SK-N-SH treated with all-trans-retinoic acid at 6 μM for 48 hours (cell line): ENCODE data around the gene CCND2.

Experiments used
- ATAC-seq: fragments of 200-7000 bp; cut with Tn5 transposase; 3 replicates; pipeline ENCODE4 v1.9.1; 2020; ENCODE audit warnings: mild to moderate bottlenecking, moderate library complexity
- ARNTL ChIP-seq: fragments of 450-650 bp; formaldehyde crosslinking; IDR thresholded peaks from 2 replicates; pipeline ENCODE4 v1.5.0; 2020; ENCODE audit warnings: low read depth, mild to moderate bottlenecking, moderate library complexity, borderline replicate concordance
- BACH2 ChIP-seq: fragments of 250-450 bp; sonication (Bioruptor Pico); IDR thresholded peaks from 2 replicates; pipeline ENCODE4 v1.9.0; 2021; ENCODE audit warnings: mild to moderate bottlenecking, borderline replicate concordance
- CREB5 ChIP-seq: fragments of 250-450 bp; sonication (Bioruptor Pico); IDR thresholded peaks from 2 replicates; pipeline ENCODE4 v1.5.1; 2020; ENCODE audit warnings: low read depth, mild to moderate bottlenecking, moderate library complexity
- CSDC2 ChIP-seq: fragments of 250-450 bp; sonication (Bioruptor Pico); IDR thresholded peaks from 2 replicates; pipeline ENCODE4 v1.5.0; 2020; ENCODE audit warnings: mild to moderate bottlenecking, moderate library complexity
- CSRNP3 ChIP-seq: fragments of 250-450 bp; sonication (Bioruptor Pico); IDR thresholded peaks from 2 replicates; pipeline ENCODE4 v1.5.1; 2021; ENCODE audit warnings: mild to moderate bottlenecking, moderate library complexity
- ESRRG ChIP-seq: fragments of 250-450 bp; sonication (Bioruptor Pico); IDR thresholded peaks from 2 replicates; pipeline ENCODE4 v1.6.1; 2021; ENCODE audit warnings: mild to moderate bottlenecking
- GLIS3 ChIP-seq: fragments of 250-450 bp; sonication (Bioruptor Pico); IDR thresholded peaks from 2 replicates; pipeline ENCODE4 v1.5.0; 2020; ENCODE audit warnings: mild to moderate bottlenecking, moderate library complexity
- ISL1 ChIP-seq: fragments of 250-450 bp; sonication (Bioruptor Pico); IDR thresholded peaks from 2 replicates; pipeline ENCODE4 v2.1.2; 2022; ENCODE audit warnings: mild to moderate bottlenecking, moderate library complexity
- OSR1 ChIP-seq: fragments of 250-450 bp; sonication (Bioruptor Pico); IDR thresholded peaks from 2 replicates; pipeline ENCODE4 v1.8.0; 2022; ENCODE audit warnings: moderate library complexity, mild to moderate bottlenecking, inconsistent platforms
- PATZ1 ChIP-seq: fragments of 250-450 bp; sonication (Bioruptor Pico); IDR thresholded peaks from 2 replicates; pipeline ENCODE4 v1.8.0; 2020; ENCODE audit warnings: mild to moderate bottlenecking, moderate library complexity, borderline replicate concordance
- POU6F1 ChIP-seq: fragments of 250-450 bp; sonication (Bioruptor Pico); IDR thresholded peaks from 2 replicates; pipeline ENCODE4 v1.8.0; 2021; ENCODE audit warnings: low read depth, mild to moderate bottlenecking, moderate library complexity, borderline replicate concordance
- PPARA ChIP-seq: fragments of 250-450 bp; sonication (Bioruptor Pico); IDR thresholded peaks from 2 replicates; pipeline ENCODE4 v1.5.0; 2020; ENCODE audit warnings: mild to moderate bottlenecking, borderline replicate concordance
- RARB ChIP-seq: fragments of 250-450 bp; sonication (Bioruptor Pico); IDR thresholded peaks from 2 replicates; pipeline ENCODE4 v1.8.0; 2021; ENCODE audit warnings: mild to moderate bottlenecking, moderate library complexity
- SNAI2 ChIP-seq: fragments of 250-450 bp; sonication (Bioruptor Pico); IDR thresholded peaks from 2 replicates; pipeline ENCODE4 v1.5.0; 2020; ENCODE audit warnings: mild to moderate bottlenecking, moderate library complexity
- TCF4 ChIP-seq: fragments of 250-450 bp; sonication (Bioruptor Pico); IDR thresholded peaks from 2 replicates; pipeline ENCODE4 v1.8.0; 2021; ENCODE audit warnings: mild to moderate bottlenecking, moderate library complexity, borderline replicate concordance
- TOX ChIP-seq: fragments of 250-450 bp; sonication (Bioruptor Pico); IDR thresholded peaks from 2 replicates; pipeline ENCODE4 v1.8.0; 2021; ENCODE audit warnings: mild to moderate bottlenecking, moderate library complexity, borderline replicate concordance
- TSHZ2 ChIP-seq: fragments of 250-450 bp; sonication (Bioruptor Pico); IDR thresholded peaks from 2 replicates; pipeline ENCODE4 v1.5.0; 2020; ENCODE audit warnings: mild to moderate bottlenecking, moderate library complexity
- ZC3H10 ChIP-seq: fragments of 250-450 bp; sonication (Bioruptor Pico); IDR thresholded peaks from 2 replicates; pipeline ENCODE4 v1.5.1; 2021; ENCODE audit warnings: mild to moderate bottlenecking, moderate library complexity
- ZFP3 ChIP-seq: fragments of 250-450 bp; sonication (Bioruptor Pico); IDR thresholded peaks from 2 replicates; pipeline ENCODE4 v1.5.0; 2020; ENCODE audit warnings: mild to moderate bottlenecking, moderate library complexity
- ZFP30 ChIP-seq: fragments of 450-650 bp; formaldehyde crosslinking; IDR thresholded peaks from 2 replicates; pipeline ENCODE4 v1.5.0; 2022; ENCODE audit warnings: mild to moderate bottlenecking, moderate library complexity
- ZNF565 ChIP-seq: fragments of 450-650 bp; formaldehyde crosslinking; conservative IDR thresholded peaks from 2 replicates; pipeline ENCODE4 v1.5.0; 2020; ENCODE audit warnings: low read depth, mild to moderate bottlenecking, moderate library complexity
- ZNF70 ChIP-seq: fragments of 450-650 bp; formaldehyde crosslinking; IDR thresholded peaks from 2 replicates; pipeline ENCODE4 v1.5.0; 2020; ENCODE audit warnings: mild to moderate bottlenecking, moderate library complexity
- ZNF8 ChIP-seq: fragments of 450-650 bp; formaldehyde crosslinking; IDR thresholded peaks from 2 replicates; pipeline ENCODE4 v1.5.0; 2020; ENCODE audit warnings: mild to moderate bottlenecking, moderate library complexity

Gene CCND2

GRCh38 chr12:4244868-4245267 is 28.7 kb upstream of the CCND2 start:
- TF ChIP-seq SNAI2 (CRISPR knock-in tag) (no peak), ZFP3 (CRISPR knock-in tag) (no peak), PPARA (CRISPR knock-in tag) (no peak), CSRNP3 (CRISPR knock-in tag) (no peak), ZNF8 (no peak), GLIS3 (no peak), ZNF70 (no peak), ISL1 (CRISPR knock-in tag) (no peak), TOX (CRISPR knock-in tag) (no peak), TCF4 (CRISPR knock-in tag) (no peak), CREB5 (CRISPR knock-in tag) (no peak), ESRRG (CRISPR knock-in tag) (no peak), CSDC2 (CRISPR knock-in tag) (no peak), OSR1 (CRISPR knock-in tag) (no peak), TSHZ2 (no peak), PATZ1 (CRISPR knock-in tag) (no peak)
- ATAC-seq = no peak

- TF ChIP-seq ARNTL (no peak), GLIS3 (no peak), OSR1 (CRISPR knock-in tag) (no peak), TSHZ2 (no peak), ZC3H10 (CRISPR knock-in tag) (no peak), ZFP3 (CRISPR knock-in tag) (no peak), ESRRG (CRISPR knock-in tag) (no peak), ISL1 (CRISPR knock-in tag) (no peak), ZNF70 (no peak), PATZ1 (CRISPR knock-in tag) (no peak), ZNF565 (CRISPR knock-in tag) (no peak), SNAI2 (CRISPR knock-in tag) (no peak), RARB (CRISPR knock-in tag) (no peak), ZNF8 (no peak), CSDC2 (CRISPR knock-in tag) (no peak), POU6F1 (no peak), PPARA (CRISPR knock-in tag) (no peak), ZFP30 (CRISPR knock-in tag) (no peak), BACH2 (CRISPR knock-in tag) (no peak), CREB5 (CRISPR knock-in tag) (no peak)
- ATAC-seq = no peak
Observed at GRCh38 chr12:4245446-4245845, 28.1 kb upstream of the CCND2 start.
